ENCODE measurements around the gene ITGA2.

DNA sequence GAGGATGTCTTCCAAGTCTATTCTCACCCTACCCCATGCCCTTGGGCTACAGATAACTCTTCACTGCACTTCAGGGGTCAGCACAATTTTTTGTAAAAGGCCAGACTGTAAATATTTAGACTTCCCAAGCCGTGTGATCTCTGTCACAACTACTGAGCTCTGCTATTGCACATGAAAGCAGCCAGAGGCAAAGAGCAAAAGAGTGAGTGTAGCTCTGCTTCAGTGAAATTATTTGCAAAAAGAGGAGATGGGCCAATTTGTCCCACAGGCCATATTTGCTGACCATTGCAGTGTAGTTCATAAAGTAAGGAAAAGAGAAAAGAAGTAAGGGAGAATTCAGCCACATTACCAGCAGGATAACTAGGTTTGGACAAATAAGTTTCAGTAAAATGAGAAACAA, 127.4 kb downstream of the ITGA2 start:
- TF ChIP-seq POLR2A (IDR thresholded peaks at IDR 0.05) (no peak), POLR2AphosphoS5 (IDR thresholded peaks at IDR 0.05; ENCODE audit: insufficient read depth in 1 of 2, low read depth in 1 of 2) (no peak)
- TF ChIP-seq, protein P1, sequence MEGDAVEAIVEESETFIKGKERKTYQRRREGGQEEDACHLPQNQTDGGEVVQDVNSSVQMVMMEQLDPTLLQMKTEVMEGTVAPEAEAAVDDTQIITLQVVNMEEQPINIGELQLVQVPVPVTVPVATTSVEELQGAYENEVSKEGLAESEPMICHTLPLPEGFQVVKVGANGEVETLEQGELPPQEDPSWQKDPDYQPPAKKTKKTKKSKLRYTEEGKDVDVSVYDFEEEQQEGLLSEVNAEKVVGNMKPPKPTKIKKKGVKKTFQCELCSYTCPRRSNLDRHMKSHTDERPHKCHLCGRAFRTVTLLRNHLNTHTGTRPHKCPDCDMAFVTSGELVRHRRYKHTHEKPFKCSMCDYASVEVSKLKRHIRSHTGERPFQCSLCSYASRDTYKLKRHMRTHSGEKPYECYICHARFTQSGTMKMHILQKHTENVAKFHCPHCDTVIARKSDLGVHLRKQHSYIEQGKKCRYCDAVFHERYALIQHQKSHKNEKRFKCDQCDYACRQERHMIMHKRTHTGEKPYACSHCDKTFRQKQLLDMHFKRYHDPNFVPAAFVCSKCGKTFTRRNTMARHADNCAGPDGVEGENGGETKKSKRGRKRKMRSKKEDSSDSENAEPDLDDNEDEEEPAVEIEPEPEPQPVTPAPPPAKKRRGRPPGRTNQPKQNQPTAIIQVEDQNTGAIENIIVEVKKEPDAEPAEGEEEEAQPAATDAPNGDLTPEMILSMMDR (IDR thresholded peaks at IDR 0.05) = no peak
